GM12878 (cell line): ENCODE measurements around the gene STK39. TPM values are rescaled to one million over a fixed set of nuclear protein-coding genes. Genes with fewer than 3 reads are reported as not detected.

ENCODE experiments used
- ATAC-seq: fragments of 200-7000 bp; cut with Tn5 transposase; 3 replicates; pipeline ENCODE4 v1.9.1; 2020; ENCODE audit warnings: mild to moderate bottlenecking, moderate library complexity
- BruUV-seq: library from RNA; stranded (reverse); fragments of 400-500 nt; replicated peaks from 2 replicates; lab custom pipeline; 2021; lab: Mats Ljungman, UMichigan
- CTCF ChIA-PET: fragments of 300-600 bp; sonication (Branson Sonifier 250); formaldehyde crosslinking; extraction: SDS; loops from one replicate; lab custom pipeline; 2021; ENCODE audit warnings: inconsistent platforms; lab: Yijun Ruan, JAX
- POLR2A ChIA-PET: fragments of 350-600 bp; formaldehyde crosslinking; extraction: SDS; loops from one replicate; lab custom pipeline; 2021; ENCODE audit warnings: inconsistent platforms; lab: Charles Lee
- RAD21 ChIA-PET: fragments of 300-600 bp; sonication (Branson Sonifier 250); formaldehyde crosslinking; loops from one replicate; lab custom pipeline; 2023; ENCODE audit warnings: antibody characterized with exemption; ENCODE audit not compliant: unreplicated experiment; lab: Charles Lee
- SMC1A ChIA-PET: fragments of 300-600 bp; sonication (Branson Sonifier 250); formaldehyde crosslinking; loops from one replicate; lab custom pipeline; 2023; ENCODE audit not compliant: unreplicated experiment, uncharacterized antibody; lab: Charles Lee
- DNase-seq: peaks from one replicate; pipeline ENCODE4 v3.0.0-alpha.2; 2011; ENCODE audit warnings: low read depth, low spot score
- FAIRE-seq: peaks from 3 replicates; lab custom pipeline; 2011; peaks lifted over from hg19 to GRCh38; lab: Jason Lieb, UNC
- H2AFZ ChIP-seq: 2 replicates; pipeline ENCODE4 v1.6.0; 2011; ENCODE audit warnings: low read depth, low read length, control low read depth; ENCODE audit not compliant: control insufficient read depth
- H3K27ac ChIP-seq: 2 replicates; pipeline ENCODE4 v1.5.1; 2011; ENCODE audit warnings: control low read depth; ENCODE audit not compliant: control insufficient read depth, insufficient read depth
- H3K27me3 ChIP-seq, 2 experiments: replicated peaks in 1 of 2; 2 replicates each; pipeline versions ENCODE4 v1.6.0 to v1.6.1; 2011; ENCODE audit warnings: low read length in 1 of 2; ENCODE audit not compliant: control insufficient read depth in 2 of 2, insufficient read depth in 2 of 2
- H3K36me3 ChIP-seq, 2 experiments: 2 replicates each; pipeline ENCODE4 v1.5.1; 2011; ENCODE audit warnings: low read length in 1 of 2; ENCODE audit not compliant: control insufficient read depth in 2 of 2, insufficient read depth in 2 of 2
- H3K4me1 ChIP-seq: 2 replicates; pipeline ENCODE4 v1.6.1; 2011; ENCODE audit warnings: mild to moderate bottlenecking, low read length, moderate library complexity, mixed read lengths; ENCODE audit not compliant: control insufficient read depth, insufficient read depth
- H3K4me2 ChIP-seq: 2 replicates; pipeline ENCODE4 v1.6.0; 2011; ENCODE audit warnings: control low read depth; ENCODE audit not compliant: control insufficient read depth, insufficient read depth
- H3K4me3 ChIP-seq: fragments of 200-600 bp; sonication (generic); 2 replicates; pipeline ENCODE4 v1.5.1; 2016
- H3K79me2 ChIP-seq: 2 replicates; pipeline ENCODE4 v1.6.0; 2011; ENCODE audit warnings: low read length; ENCODE audit not compliant: control insufficient read depth, insufficient read depth
- H3K9ac ChIP-seq: 2 replicates; pipeline ENCODE4 v1.8.0; 2011; ENCODE audit warnings: low read length, control low read depth, mixed read lengths; ENCODE audit not compliant: control insufficient read depth, insufficient read depth
- H3K9me3 ChIP-seq: replicated peaks from 3 replicates; pipeline ENCODE4 v1.5.1; 2011; ENCODE audit warnings: mild to moderate bottlenecking, low read length; ENCODE audit not compliant: control insufficient read depth, insufficient read depth
- H4K20me1 ChIP-seq: 2 replicates; pipeline ENCODE4 v1.6.0; 2011; ENCODE audit not compliant: control insufficient read depth, insufficient read depth
- CREB1 ChIP-seq: IDR thresholded peaks from 2 replicates; pipeline ENCODE4 v1.6.1; 2012; ENCODE audit warnings: low read depth, mild to moderate bottlenecking, inconsistent platforms
- EED ChIP-seq: sonication (generic); IDR thresholded peaks from 2 replicates; pipeline ENCODE4 v1.6.1; 2016; ENCODE audit warnings: antibody characterized with exemption, low read depth
- JUNB ChIP-seq: IDR thresholded peaks from 2 replicates; pipeline ENCODE4 v1.6.1; 2016; ENCODE audit warnings: antibody characterized with exemption, mild to moderate bottlenecking
- MEF2A ChIP-seq: IDR thresholded peaks from 2 replicates; pipeline ENCODE4 v1.6.1; 2011; ENCODE audit warnings: low read depth, mild to moderate bottlenecking, low read length, moderate library complexity; ENCODE audit not compliant: insufficient read depth
- WGBS: methylation state at CpG from one replicate; pipeline ENCODE4 v1.1.6; 2016; ENCODE audit warnings: low lambda C conversion rate; ENCODE audit not compliant: insufficient replicate concordance, insufficient coverage; ENCODE audit errors: missing lambda C conversion rate; 5-methylcytosine and 5-hydroxymethylcytosine counted together
- in situ Hi-C: fragments of 300-500 bp; cut with MboI; formaldehyde crosslinking; loops from 9 replicates; pipeline ENCODE4 v1.14.3; 2018; ENCODE audit warnings: mixed read lengths
- intact Hi-C: fragments of 100-400 bp; cut with micrococcal nuclease; formaldehyde crosslinking; loops from one replicate; pipeline ENCODE4 v1.14.2; 2022; ENCODE audit not compliant: unreplicated experiment
- polyA plus RNA-seq, 11 experiments: library from polyadenylated mRNA; depleted of rRNA in 4 of 11; unstranded in 6 of 11; stranded (reverse) in 5 of 11; fragments of >200 nt; fragmentation: Nextera tagmentation in 4 of 11; fragmentation: Illumina TruSeq in 1 of 11; extraction: Ambion mirVana in 4 of 11; extraction: Trizol in 1 of 11; gene quantifications; 1 replicate in 1 of 11; 2 replicates in 10 of 11; pipeline versions ENCODE4 v1.2.1 to v1.2.3, GENCODE V29; 2011 to 2016; ENCODE audit warnings: inconsistent platforms in 2 of 11, missing spikeins in 2 of 11, low read depth in 1 of 11
- total RNA-seq, 4 experiments: library from RNA; depleted of rRNA in 3 of 4; stranded (reverse); fragments of >200 nt in 3 of 4; fragmentation: Illumina TruSeq in 1 of 4; extraction: Trizol in 1 of 4; gene quantifications; 2 replicates each; pipeline versions ENCODE4 v1.2.1 to v1.2.3, GENCODE V29; 2013 to 2021
- TF ChIP-seq, protein P1 (sequence below): fragments of 450-650 bp; IDR thresholded peaks from 2 replicates; pipeline ENCODE4 v1.6.1; 2016; ENCODE audit warnings: mild to moderate bottlenecking, moderate library complexity, borderline replicate concordance

STK39 gene
- total and polyA plus RNA-seq, 10 of the 15 experiments (the other 5 are each of a cell fraction or from before 2014, with no cell fraction given): 0.03 to 0.21 (median 0.07) TPM; not detected in 5

- H3K4me3 ChIP-seq: no peak overlapping the region
Measured at GRCh38 chr2:168210895-168211570, 36.4 kb downstream of the STK39 start.

DNA sequence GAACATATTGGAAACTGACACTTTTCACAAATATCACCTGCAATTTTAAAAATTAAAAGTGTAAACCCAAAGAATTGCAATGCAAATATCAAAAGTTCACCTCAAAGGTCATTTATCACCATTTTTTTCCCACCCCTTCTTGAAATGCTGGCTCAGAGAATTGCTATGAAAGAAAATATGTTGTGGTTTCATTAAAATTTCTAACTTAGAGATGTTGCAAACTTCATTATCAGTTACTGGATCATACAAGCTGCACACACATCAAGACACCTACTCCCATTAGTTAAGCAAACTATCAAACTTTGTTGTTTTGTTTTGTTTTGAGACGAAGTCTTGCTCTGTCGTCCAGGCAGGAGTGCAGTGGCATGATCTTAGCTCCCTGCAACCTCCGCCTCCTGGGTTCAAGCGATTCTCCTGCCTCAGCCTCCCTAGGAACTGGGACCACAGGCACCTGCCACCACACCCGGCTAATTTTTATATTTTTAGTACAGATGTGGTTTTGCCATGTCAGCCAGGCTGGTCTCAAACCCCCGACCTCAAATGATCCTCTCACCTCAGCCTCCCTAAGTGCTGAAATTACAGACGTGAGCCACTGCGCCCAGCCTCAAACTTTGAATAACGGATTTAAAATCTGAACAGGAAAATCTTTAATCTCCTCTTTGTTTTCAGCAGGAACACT lies 37.0 kb downstream of the STK39 start:
- in situ Hi-C loops (no loop called here), intact Hi-C loops (no loop called here)
- no peak for FAIRE-seq
- BruUV-seq: no TSS peak
- Histone ChIP-seq H3K4me3 (no peak overlapping the region), H3K9ac (no peak overlapping the region), H3K4me2 (no peak overlapping the region), H3K36me3 (no peaks in the 10 kb centered on the region), H3K79me2 (no peaks in the 10 kb centered on the region), H4K20me1 (no peaks in the 10 kb centered on the region), H3K27ac (no peak overlapping the region), H3K4me1 (no peaks in the 10 kb centered on the region), H3K27me3 (peaks cover 3% of the 10 kb centered on the region in 2 experiments; a peak in 2 of 4 replicates), H2AFZ (no peak overlapping the region), H3K9me3 (no peaks in the 10 kb centered on the region; the same call in 2 of the 3 replicates)
- no peak for ATAC-seq
- ChIA-PET CTCF (no interaction called here), POLR2A (no interaction called here), SMC1A (no interaction called here), RAD21 (no interaction called here)
- 16% methylated on average over 9 of the region's 9 CpGs for WGBS
- no peak for DNase-seq
- TF ChIP-seq, protein P1, sequence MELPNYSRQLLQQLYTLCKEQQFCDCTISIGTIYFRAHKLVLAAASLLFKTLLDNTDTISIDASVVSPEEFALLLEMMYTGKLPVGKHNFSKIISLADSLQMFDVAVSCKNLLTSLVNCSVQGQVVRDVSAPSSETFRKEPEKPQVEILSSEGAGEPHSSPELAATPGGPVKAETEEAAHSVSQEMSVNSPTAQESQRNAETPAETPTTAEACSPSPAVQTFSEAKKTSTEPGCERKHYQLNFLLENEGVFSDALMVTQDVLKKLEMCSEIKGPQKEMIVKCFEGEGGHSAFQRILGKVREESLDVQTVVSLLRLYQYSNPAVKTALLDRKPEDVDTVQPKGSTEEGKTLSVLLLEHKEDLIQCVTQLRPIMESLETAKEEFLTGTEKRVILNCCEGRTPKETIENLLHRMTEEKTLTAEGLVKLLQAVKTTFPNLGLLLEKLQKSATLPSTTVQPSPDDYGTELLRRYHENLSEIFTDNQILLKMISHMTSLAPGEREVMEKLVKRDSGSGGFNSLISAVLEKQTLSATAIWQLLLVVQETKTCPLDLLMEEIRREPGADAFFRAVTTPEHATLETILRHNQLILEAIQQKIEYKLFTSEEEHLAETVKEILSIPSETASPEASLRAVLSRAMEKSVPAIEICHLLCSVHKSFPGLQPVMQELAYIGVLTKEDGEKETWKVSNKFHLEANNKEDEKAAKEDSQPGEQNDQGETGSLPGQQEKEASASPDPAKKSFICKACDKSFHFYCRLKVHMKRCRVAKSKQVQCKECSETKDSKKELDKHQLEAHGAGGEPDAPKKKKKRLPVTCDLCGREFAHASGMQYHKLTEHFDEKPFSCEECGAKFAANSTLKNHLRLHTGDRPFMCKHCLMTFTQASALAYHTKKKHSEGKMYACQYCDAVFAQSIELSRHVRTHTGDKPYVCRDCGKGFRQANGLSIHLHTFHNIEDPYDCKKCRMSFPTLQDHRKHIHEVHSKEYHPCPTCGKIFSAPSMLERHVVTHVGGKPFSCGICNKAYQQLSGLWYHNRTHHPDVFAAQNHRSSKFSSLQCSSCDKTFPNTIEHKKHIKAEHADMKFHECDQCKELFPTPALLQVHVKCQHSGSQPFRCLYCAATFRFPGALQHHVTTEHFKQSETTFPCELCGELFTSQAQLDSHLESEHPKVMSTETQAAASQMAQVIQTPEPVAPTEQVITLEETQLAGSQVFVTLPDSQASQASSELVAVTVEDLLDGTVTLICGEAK: no peak
- no peak for TF ChIP-seq EED

More at GRCh38 chr2:168210895-168211570, 36.4 kb downstream of the STK39 start:
- no peak for DNase-seq
- Histone ChIP-seq H3K27ac (no peak overlapping the region), H3K27me3 (peaks cover 3% of the 10 kb centered on the region in 2 experiments; a peak in 2 of 4 replicates), H3K9ac (no peak overlapping the region), H3K4me1 (no peaks in the 10 kb centered on the region), H3K9me3 (no peaks in the 10 kb centered on the region; the same call in 2 of the 3 replicates), H3K36me3 (no peaks in the 10 kb centered on the region), H2AFZ (no peak overlapping the region), H4K20me1 (no peaks in the 10 kb centered on the region), H3K79me2 (no peaks in the 10 kb centered on the region), H3K4me2 (no peak overlapping the region)
- ChIA-PET SMC1A (no interaction called here), CTCF (interaction anchor here (0.6 kb wide), 1 partner anchor 1494 kb away, joined by 5 read pairs; no protein-coding TSS in a partner anchor), RAD21 (no interaction called here), POLR2A (no interaction called here)
- intact Hi-C loops: no loop called here
- 52% methylated on average over 3 of the region's 3 CpGs for WGBS
- no TSS peak for BruUV-seq
- TF ChIP-seq JUNB (peak; percentile 36), MEF2A (0 out of 2 replicates have a peak, but pooled peaks have one; percentile 36), CREB1 (no peak)
- FAIRE-seq: no peak
- in situ Hi-C loops: no loop called here
- peak; percentile 70 for ATAC-seq
